SK-N-MC (cell line): ENCODE measurements around the gene ARPC1A.
A peak's percentile ranks its signal among the peaks of the same experiment; 100 is the strongest.

Experiments used
- DNase-seq: peaks from one replicate; pipeline ENCODE4 v3.0.0-alpha.2; 2011; ENCODE audit warnings: low read depth, low spot score
- H3K27ac ChIP-seq: fragments of 200-600 bp; sonication (generic); 2 replicates; pipeline ENCODE4 v1.5.1; 2016; ENCODE audit warnings: mixed run types
- H3K36me3 ChIP-seq: fragments of 200-600 bp; sonication (generic); 2 replicates; pipeline ENCODE4 v1.6.1; 2017; ENCODE audit warnings: antibody characterized with exemption, low read length, mixed read lengths; ENCODE audit not compliant: insufficient read depth
- H3K4me3 ChIP-seq: fragments of 200-600 bp; sonication (generic); 2 replicates; pipeline ENCODE4 v1.5.1; 2016
- H3K9ac ChIP-seq: fragments of 200-600 bp; sonication (generic); 2 replicates; pipeline ENCODE4 v1.8.0; 2017; ENCODE audit warnings: mixed run types, mixed read lengths; ENCODE audit not compliant: insufficient read length
- H3K9me3 ChIP-seq: fragments of 200-600 bp; sonication (generic); 2 replicates; pipeline ENCODE4 v1.6.1; 2017; ENCODE audit warnings: low read depth, mild to moderate bottlenecking, antibody characterized with exemption, low read length, moderate library complexity, mixed read lengths
- EZH2 ChIP-seq: fragments of 200-600 bp; sonication (generic); IDR thresholded peaks from one replicate; pipeline ENCODE4 v1.6.1; 2017; ENCODE audit warnings: antibody characterized with exemption
- FOXP2 ChIP-seq: optimal IDR thresholded peaks from 2 replicates; pipeline ENCODE3; 2011; ENCODE audit warnings: mild to moderate bottlenecking, moderate library complexity; ENCODE audit not compliant: insufficient read depth; ENCODE audit errors: extremely low read length, control extremely low read depth
- POLR2AphosphoS5 ChIP-seq: IDR thresholded peaks from 2 replicates; pipeline ENCODE4 v1.6.1; 2012; ENCODE audit warnings: mild to moderate bottlenecking, low read depth, low read length, borderline replicate concordance

ARPC1A gene

DNA sequence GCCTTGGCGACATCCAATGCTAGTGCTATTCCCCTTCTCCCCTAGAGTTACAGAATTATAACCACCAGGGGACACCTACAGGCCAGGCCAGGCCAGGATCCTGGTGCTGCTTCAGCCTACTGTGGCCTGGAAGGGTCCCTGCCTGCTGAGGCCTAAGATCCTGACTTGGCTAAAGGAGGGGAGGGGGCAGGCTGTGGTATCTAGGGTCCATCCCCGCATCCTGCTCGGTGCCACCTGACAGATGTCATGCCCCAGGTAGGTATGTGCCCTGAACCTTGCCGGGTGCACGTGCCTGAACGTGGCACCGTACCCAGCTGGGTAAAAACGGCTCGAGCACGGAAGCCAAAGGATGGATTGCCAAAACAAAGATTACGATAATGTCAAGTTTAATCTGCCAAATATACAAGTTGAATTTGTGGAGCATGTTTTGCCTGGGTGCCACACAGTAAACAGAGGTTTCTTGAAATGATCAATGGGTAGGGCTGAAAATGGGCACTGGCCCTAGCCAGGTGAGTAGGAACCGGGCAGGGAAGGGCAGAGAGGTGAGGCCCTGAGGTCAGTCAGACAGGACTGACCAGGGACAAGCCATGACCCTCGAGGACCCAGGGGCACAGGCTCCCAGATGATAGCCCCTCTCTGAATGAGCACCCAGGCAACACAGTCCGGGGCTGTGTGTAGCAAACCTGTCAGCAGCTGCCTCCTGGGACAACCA lies 70.1 kb downstream of the ARPC1A start:
- no peak overlapping the region for H3K4me3 ChIP-seq
- H3K36me3 ChIP-seq, result peaks cover 43% of the 10 kb centered on the region
- H3K9me3 ChIP-seq, result no peaks in the 10 kb centered on the region
- DNase-seq, result no peak
- TF ChIP-seq POLR2AphosphoS5 (no peak), EZH2 (no peak), FOXP2 (no peak)
- no peak overlapping the region for H3K27ac ChIP-seq
- no peak overlapping the region for H3K9ac ChIP-seq

DNA sequence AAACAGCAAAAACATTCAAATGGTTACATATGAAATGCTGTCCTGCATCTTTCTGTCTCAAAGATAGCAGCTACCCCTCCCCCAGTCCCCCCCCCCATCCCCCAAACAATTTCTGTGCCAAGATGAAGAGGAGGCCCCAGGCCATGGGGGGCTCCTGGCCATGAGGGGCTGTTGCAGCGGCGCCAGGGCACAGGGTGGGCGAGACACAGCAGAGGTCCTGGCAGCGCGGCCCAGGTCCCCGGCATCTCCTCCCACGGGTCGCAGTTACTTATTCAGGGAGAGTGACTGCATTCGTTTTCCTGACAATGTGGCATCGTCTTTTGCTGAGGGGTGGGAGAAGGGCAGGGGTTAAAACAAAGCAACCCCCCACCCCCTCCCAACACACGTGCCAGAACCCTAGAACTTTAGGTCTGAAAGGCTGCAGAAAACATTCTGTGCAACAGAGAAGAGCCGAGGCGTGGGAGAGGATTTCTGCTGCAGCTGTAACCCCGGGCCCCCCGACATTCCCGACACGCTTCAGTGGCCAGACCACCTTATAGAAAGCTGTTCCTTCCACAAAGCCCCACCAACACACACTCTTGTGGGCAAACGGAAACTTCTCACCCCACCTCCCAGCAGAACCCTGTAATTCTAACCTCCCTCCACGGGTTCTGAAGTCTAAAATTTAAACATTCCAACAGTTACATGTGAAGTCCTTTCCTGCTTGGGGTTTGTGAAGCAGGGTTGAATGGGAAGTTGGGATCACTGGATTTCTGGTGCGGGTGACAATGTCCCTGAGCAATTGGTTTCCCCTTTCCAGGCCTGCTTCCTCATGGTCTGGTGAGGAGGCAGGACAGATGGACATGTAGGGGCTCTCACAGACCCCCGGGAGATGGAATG lies 71.0 kb downstream of the ARPC1A start:
- Histone ChIP-seq H3K4me3 (no peak overlapping the region), H3K36me3 (peaks cover 52% of the 10 kb centered on the region), H3K9ac (no peak overlapping the region), H3K9me3 (no peaks in the 10 kb centered on the region), H3K27ac (no peak overlapping the region)
- TF ChIP-seq EZH2, result no peak
- no peak for TF ChIP-seq POLR2AphosphoS5
- TF ChIP-seq FOXP2, result no peak
- DNase-seq, result no peak

DNA sequence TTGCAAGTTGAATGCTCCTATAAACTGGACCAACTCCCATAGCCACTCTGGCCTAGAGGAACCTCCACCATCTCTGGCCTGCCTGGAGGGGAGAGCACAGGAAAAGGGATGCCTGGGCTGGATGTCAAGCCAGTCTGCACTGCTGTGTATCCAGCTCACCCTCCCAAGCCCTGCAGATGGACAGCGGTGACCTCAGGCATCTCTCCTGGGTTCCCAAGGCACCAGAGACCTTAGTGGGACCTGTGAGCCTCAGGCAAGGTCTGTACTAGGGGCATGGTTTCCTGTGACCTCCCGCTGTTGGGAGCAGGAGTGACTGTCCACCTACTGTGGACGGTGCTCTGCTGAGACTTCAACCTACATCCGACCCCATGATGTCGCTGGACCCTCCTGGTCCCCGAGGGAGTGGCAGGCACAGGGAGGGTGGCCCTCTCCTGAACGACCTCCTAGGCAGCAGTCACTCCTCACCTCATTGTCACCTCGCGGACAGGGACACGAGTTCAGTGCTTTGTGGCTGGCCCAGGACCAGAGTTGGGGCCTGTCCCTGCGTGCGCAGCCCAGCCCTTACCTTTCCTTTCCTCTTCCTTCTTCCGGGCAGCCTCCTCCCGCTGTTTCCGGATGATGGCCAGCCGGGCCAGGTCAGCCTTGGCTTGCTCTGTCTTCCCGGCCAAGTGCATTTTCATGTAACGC lies 71.7 kb downstream of the ARPC1A start:
- no peak overlapping the region for H3K4me3 ChIP-seq
- no peak overlapping the region for H3K9ac ChIP-seq
- no peak for DNase-seq
- H3K27ac ChIP-seq, result no peak overlapping the region
- peaks cover 58% of the 10 kb centered on the region for H3K36me3 ChIP-seq
- H3K9me3 ChIP-seq, result no peaks in the 10 kb centered on the region
- TF ChIP-seq EZH2 (no peak), FOXP2 (no peak), POLR2AphosphoS5 (no peak; the same call in 1 of the 2 replicates)

DNA sequence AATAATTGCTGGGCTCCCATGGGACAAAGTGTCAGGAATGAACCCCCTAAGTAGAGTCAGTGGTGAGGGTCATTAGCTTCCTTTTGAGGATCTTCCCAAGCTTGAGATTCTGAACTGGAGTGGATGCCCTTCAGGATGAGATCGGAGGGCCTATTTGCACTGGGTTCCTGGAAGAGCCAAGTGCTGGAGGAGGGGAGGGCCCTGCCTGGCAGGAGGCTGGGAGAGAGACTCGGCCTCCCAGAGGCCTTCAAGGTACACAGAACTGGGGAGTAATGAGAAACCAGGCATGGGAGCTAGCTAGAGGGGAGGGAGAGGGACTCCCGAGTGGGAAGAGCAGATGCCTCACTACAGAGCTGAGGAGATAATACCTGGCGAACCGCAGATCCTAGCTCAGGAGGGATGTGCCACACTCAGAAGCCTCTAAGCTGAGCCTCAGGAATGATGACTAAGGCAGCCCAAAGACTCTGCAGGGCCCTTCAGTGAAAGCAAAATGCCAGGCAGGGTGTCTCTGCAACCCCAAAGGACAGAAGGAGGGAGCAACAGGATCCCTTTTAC lies 73.3 kb downstream of the ARPC1A start:
- no peak overlapping the region for H3K4me3 ChIP-seq
- H3K36me3 ChIP-seq, result peaks cover 70% of the 10 kb centered on the region
- H3K9me3 ChIP-seq, result no peaks in the 10 kb centered on the region
- DNase-seq, result no peak
- TF ChIP-seq EZH2 (no peak), POLR2AphosphoS5 (no peak; the same call in 1 of the 2 replicates), FOXP2 (no peak)
- no peak overlapping the region for H3K27ac ChIP-seq
- H3K9ac ChIP-seq, result no peak overlapping the region

DNA sequence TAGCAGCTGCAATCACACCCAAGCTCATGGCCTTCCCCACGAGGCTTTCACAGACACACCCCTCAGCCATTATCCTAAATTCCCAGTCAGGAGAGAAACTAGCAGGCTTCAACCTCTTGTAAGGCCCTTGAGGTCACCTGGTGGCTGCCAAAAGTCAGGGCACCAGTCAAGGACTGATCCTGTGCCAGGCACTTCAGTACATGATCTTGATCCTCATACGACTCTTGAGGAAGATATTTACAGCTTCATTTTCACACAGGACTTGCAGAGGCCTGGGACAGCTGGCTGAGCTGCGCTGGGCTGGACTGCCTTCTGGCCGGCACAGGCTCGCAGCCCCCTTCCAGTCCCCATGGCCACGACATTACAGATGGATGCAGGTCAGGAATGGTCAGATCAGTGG lies 73.9 kb downstream of the ARPC1A start:
- no peak for DNase-seq
- no peak for TF ChIP-seq FOXP2
- TF ChIP-seq POLR2AphosphoS5, result no peak
- TF ChIP-seq EZH2, result no peak
- no peaks in the 10 kb centered on the region for H3K9me3 ChIP-seq
- no peak overlapping the region for H3K27ac ChIP-seq
- H3K36me3 ChIP-seq, result peaks cover 73% of the 10 kb centered on the region
- H3K4me3 ChIP-seq, result no peak overlapping the region
- no peak overlapping the region for H3K9ac ChIP-seq

DNA sequence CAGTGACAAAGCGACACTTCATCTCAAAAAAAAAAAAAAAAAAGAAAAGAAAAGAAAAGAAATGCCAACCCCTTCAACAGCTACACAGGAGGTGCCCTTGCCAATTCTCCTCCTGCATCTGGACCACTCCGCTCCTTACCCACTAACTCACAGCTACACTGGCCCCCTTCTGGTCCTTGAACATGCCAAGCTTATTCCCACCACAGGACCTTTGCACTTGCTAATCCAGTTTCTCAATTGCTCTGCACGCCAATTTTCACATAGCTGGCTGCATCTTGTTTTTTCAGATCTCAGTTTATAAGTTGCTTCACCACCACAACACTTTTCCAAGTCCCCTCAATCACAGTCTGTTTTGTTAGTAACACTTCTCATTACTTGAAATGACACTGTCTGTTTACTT lies 77.2 kb downstream of the ARPC1A start:
- TF ChIP-seq EZH2, result no peak
- DNase-seq, result no peak
- H3K9me3 ChIP-seq, result no peaks in the 10 kb centered on the region
- no peak overlapping the region for H3K27ac ChIP-seq
- H3K4me3 ChIP-seq, result no peak overlapping the region
- no peak overlapping the region for H3K9ac ChIP-seq
- peaks cover 67% of the 10 kb centered on the region for H3K36me3 ChIP-seq

DNA sequence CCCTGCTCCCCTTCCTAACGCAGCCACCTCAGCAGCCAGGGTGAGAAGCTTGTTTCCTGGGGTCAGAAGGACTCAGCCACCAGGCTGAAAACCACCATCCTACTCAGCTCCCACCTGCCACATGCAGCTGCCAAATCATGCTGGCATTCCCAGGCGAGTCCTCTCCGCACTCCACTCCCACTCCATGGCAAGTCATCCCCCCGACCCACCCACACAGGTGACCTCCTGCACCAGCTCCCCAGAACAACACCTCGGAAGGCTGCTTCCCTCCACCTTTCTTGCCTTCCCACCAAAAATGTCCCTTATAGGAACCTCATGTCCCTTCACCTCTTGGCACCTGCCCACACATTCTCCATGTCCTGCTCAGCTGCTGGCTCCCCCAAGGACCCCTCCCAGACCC lies 78.1 kb downstream of the ARPC1A start:
- H3K36me3 ChIP-seq, result peaks cover 58% of the 10 kb centered on the region
- no peak overlapping the region for H3K27ac ChIP-seq
- TF ChIP-seq EZH2 (no peak), FOXP2 (no peak), POLR2AphosphoS5 (no peak)
- no peak overlapping the region for H3K4me3 ChIP-seq
- H3K9ac ChIP-seq, result no peak overlapping the region
- DNase-seq, result no peak
- H3K9me3 ChIP-seq, result no peaks in the 10 kb centered on the region

DNA sequence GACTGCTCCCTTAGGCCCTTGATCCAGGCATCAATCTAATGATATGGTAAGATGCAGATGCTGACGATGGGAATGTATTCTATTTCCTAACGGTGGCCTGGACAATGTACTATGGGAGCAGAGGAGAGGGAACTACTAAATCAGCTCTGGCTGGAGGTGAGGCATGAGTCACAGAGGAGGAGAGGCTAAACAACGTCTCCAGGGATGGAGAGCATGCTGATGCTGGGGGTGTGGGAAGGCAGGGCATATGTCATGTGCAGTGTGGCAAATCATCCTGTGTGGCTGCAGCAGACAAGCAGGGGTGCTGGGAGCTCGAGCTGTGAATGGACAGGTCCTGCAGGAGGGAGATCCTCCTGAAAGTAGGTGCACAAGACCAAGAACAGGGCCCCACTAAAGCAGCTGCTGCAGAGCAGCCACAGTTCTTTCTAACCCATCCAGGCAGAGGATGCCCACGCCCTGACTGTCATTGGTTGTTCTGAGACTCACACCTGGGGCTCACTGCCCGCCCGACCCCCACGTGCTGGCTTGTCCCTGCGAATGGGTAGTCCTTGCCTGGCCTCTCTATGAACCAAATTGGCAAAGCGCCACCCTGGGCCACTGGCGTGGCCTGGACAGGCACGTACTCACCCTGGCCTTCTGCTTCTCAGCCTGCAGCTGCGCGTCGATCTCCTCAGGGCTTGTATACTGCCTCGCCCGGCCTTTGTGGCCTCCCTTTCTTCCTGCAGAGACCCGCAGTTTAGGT lies 78.7 kb downstream of the ARPC1A start:
- no peaks in the 10 kb centered on the region for H3K9me3 ChIP-seq
- H3K27ac ChIP-seq, result no peak overlapping the region
- peaks cover 52% of the 10 kb centered on the region for H3K36me3 ChIP-seq
- TF ChIP-seq POLR2AphosphoS5 (peak; percentile 15; the same call in 1 of the 2 replicates), FOXP2 (no peak)
- DNase-seq, result no peak
- H3K9ac ChIP-seq, result no peak overlapping the region
- H3K4me3 ChIP-seq, result no peak overlapping the region
